H9 (cell line): ENCODE data around the gene SCG2. TPM values are rescaled to one million over a fixed set of nuclear protein-coding genes. Genes with fewer than 3 reads are reported as not detected.

Experiments
- DNase-seq: peaks from one replicate; pipeline ENCODE4 v3.0.0-alpha.2; 2017
- H2AFZ ChIP-seq: one replicate; pipeline ENCODE4 v1.6.1; 2013; ENCODE audit warnings: mild to moderate bottlenecking, low read length, control low read depth, moderate library complexity
- H2AK5ac ChIP-seq: 2 replicates; pipeline ENCODE4 v1.6.1; 2013; ENCODE audit warnings: low read length, control low read depth, mixed read lengths; ENCODE audit not compliant: insufficient read length
- H2BK120ac ChIP-seq: one replicate; pipeline ENCODE4 v1.6.1; 2013; ENCODE audit warnings: low read depth, mild to moderate bottlenecking, low read length, control low read depth, inconsistent platforms; ENCODE audit not compliant: poor library complexity, severe bottlenecking
- H2BK12ac ChIP-seq: 2 replicates; pipeline ENCODE4 v1.6.1; 2013; ENCODE audit warnings: low read length, control low read depth, mixed read lengths, low read depth; ENCODE audit not compliant: insufficient read length
- H2BK15ac ChIP-seq: 2 replicates; pipeline ENCODE4 v1.6.1; 2013; ENCODE audit warnings: low read depth, low read length, control low read depth
- H2BK20ac ChIP-seq: one replicate; pipeline ENCODE4 v1.6.1; 2013; ENCODE audit warnings: low read depth, mild to moderate bottlenecking, low read length, control low read depth, inconsistent platforms; ENCODE audit not compliant: poor library complexity, severe bottlenecking
- H2BK5ac ChIP-seq: 2 replicates; pipeline ENCODE4 v1.6.1; 2013; ENCODE audit warnings: low read length, control low read depth, mixed read lengths; ENCODE audit not compliant: insufficient read length
- H3K14ac ChIP-seq: 2 replicates; pipeline ENCODE4 v1.6.1; 2013; ENCODE audit warnings: low read length, control low read depth; ENCODE audit not compliant: insufficient read depth
- H3K18ac ChIP-seq: 2 replicates; pipeline ENCODE4 v1.6.1; 2013; ENCODE audit warnings: low read depth, mild to moderate bottlenecking, mixed read lengths, low read length, control low read depth; ENCODE audit not compliant: insufficient read length
- H3K23ac ChIP-seq: 2 replicates; pipeline ENCODE4 v1.6.1; 2013; ENCODE audit warnings: low read length, control low read depth, mixed read lengths, low read depth; ENCODE audit not compliant: insufficient read length
- H3K23me2 ChIP-seq: 2 replicates; pipeline ENCODE4 v1.6.1; 2013; ENCODE audit warnings: low read depth, mild to moderate bottlenecking, mixed read lengths, low read length, control low read depth; ENCODE audit not compliant: insufficient read length, poor library complexity, severe bottlenecking
- H3K27ac ChIP-seq: 2 replicates; pipeline ENCODE4 v1.5.1; 2013; ENCODE audit warnings: low read length, control low read depth, mixed read lengths, low read depth; ENCODE audit not compliant: insufficient read length
- H3K27me3 ChIP-seq: 2 replicates; pipeline ENCODE4 v1.6.1; 2013; ENCODE audit warnings: low read length, control low read depth, inconsistent platforms; ENCODE audit not compliant: insufficient read depth
- H3K4ac ChIP-seq: 2 replicates; pipeline ENCODE4 v1.6.1; 2013; ENCODE audit warnings: low read depth, mild to moderate bottlenecking, control low read depth, inconsistent platforms, low read length, moderate library complexity
- H3K4me1 ChIP-seq: 2 replicates; pipeline ENCODE4 v1.6.1; 2013; ENCODE audit warnings: low read length, control low read depth, inconsistent platforms; ENCODE audit not compliant: insufficient read depth
- H3K4me2 ChIP-seq: 2 replicates; pipeline ENCODE4 v1.6.1; 2013; ENCODE audit warnings: low read length, control low read depth, mixed read lengths; ENCODE audit not compliant: insufficient read length, insufficient read depth
- H3K56ac ChIP-seq: 2 replicates; pipeline ENCODE4 v1.6.1; 2013; ENCODE audit warnings: low read depth, mild to moderate bottlenecking, mixed read lengths, low read length, control low read depth; ENCODE audit not compliant: insufficient read length
- H3K79me1 ChIP-seq: 2 replicates; pipeline ENCODE4 v1.6.1; 2013; ENCODE audit warnings: low read depth, mild to moderate bottlenecking, moderate library complexity, low read length, control low read depth, inconsistent platforms; ENCODE audit not compliant: insufficient read depth, poor library complexity, severe bottlenecking
- H3K79me2 ChIP-seq: 2 replicates; pipeline ENCODE4 v1.6.1; 2013; ENCODE audit warnings: low read length, control low read depth, inconsistent platforms; ENCODE audit not compliant: insufficient read depth
- H3K9ac ChIP-seq: 2 replicates; pipeline ENCODE4 v1.6.1; 2013; ENCODE audit warnings: low read length, control low read depth, mixed read lengths; ENCODE audit not compliant: insufficient read length; ENCODE audit errors: extremely low read depth
- H3K9me3 ChIP-seq: one replicate; pipeline ENCODE4 v1.6.1; 2013; ENCODE audit warnings: low read depth, low read length, inconsistent platforms; ENCODE audit not compliant: control insufficient read depth
- H3T11ph ChIP-seq: one replicate; pipeline ENCODE4 v1.6.1; 2013; ENCODE audit warnings: mild to moderate bottlenecking, low read length, control low read depth, inconsistent platforms
- H4K20me1 ChIP-seq: one replicate; pipeline ENCODE4 v1.6.1; 2013; ENCODE audit not compliant: control insufficient read depth, insufficient read length, insufficient read depth
- H4K5ac ChIP-seq: 2 replicates; pipeline ENCODE4 v1.6.1; 2013; ENCODE audit warnings: low read depth, mild to moderate bottlenecking, mixed read lengths, low read length, control low read depth; ENCODE audit not compliant: insufficient read length
- H4K8ac ChIP-seq: replicated peaks from 2 replicates; pipeline ENCODE4 v1.6.1; 2013; ENCODE audit warnings: low read length, control low read depth, mixed read lengths, low read depth; ENCODE audit not compliant: insufficient read length
- H4K91ac ChIP-seq: 2 replicates; pipeline ENCODE4 v1.6.1; 2013; ENCODE audit warnings: low read depth, mild to moderate bottlenecking, moderate library complexity, mixed read lengths, low read length, control low read depth; ENCODE audit not compliant: insufficient read length
- H3K27ac Mint-ChIP-seq, 3 experiments: 2 replicates in 2 of 3; 3 replicates in 1 of 3; pipeline ENCODE4 v1.8.0; 2020 to 2021; ENCODE audit warnings: mixed read lengths in 3 of 3, mild to moderate bottlenecking in 1 of 3, moderate library complexity in 1 of 3
- H3K27me3 Mint-ChIP-seq: 2 replicates; pipeline ENCODE4 v1.8.0; 2021; ENCODE audit warnings: low read depth, mild to moderate bottlenecking, moderate library complexity, mixed read lengths
- H3K36me3 Mint-ChIP-seq, 3 experiments: 2 replicates in 2 of 3; 3 replicates in 1 of 3; pipeline ENCODE4 v1.8.0; 2020 to 2021; ENCODE audit warnings: low read depth in 3 of 3, mixed read lengths in 3 of 3; ENCODE audit not compliant: insufficient read depth in 1 of 3
- H3K4me1 Mint-ChIP-seq, 2 experiments: 2 replicates each; pipeline ENCODE4 v1.8.0; 2020; ENCODE audit warnings: mixed read lengths in 2 of 2
- H3K4me3 Mint-ChIP-seq, 2 experiments: 2 replicates in 1 of 2; 3 replicates in 1 of 2; pipeline ENCODE4 v1.8.0; 2020 to 2021; ENCODE audit warnings: mild to moderate bottlenecking in 2 of 2, mixed read lengths in 2 of 2, moderate library complexity in 1 of 2
- H3K9me3 Mint-ChIP-seq, 2 experiments: 2 replicates in 1 of 2; 3 replicates in 1 of 2; pipeline ENCODE4 v1.8.0; 2020; ENCODE audit warnings: mild to moderate bottlenecking in 2 of 2, mixed read lengths in 2 of 2, moderate library complexity in 1 of 2
- CTCF ChIP-seq: fragments of 200-600 bp; sonication (generic); conservative IDR thresholded peaks from 3 replicates; pipeline ENCODE4 v1.8.0; 2021; ENCODE audit warnings: antibody characterized with exemption, mild to moderate bottlenecking
- WGBS: extraction: QIAGEN DNeasy Blood & Tissue Kit; methylation state at CpG from one replicate; pipeline ENCODE4 v1.1.7; 2013; ENCODE audit warnings: missing lambda C conversion rate, low lambda C conversion rate, mixed read lengths; ENCODE audit not compliant: insufficient read length; ENCODE audit errors: extremely low coverage; 5-methylcytosine and 5-hydroxymethylcytosine counted together
- total RNA-seq: library from RNA; stranded (reverse); gene quantifications from 2 replicates; pipeline ENCODE4 v1.2.1, GENCODE V29; 2021

The SCG2 gene
- total RNA-seq, 1 experiment from 2014 or later, result 4.4 TPM

- H4K20me1 ChIP-seq, result no peaks in the 10 kb centered on the region
- no peaks in the 10 kb centered on the region for H3K79me2 ChIP-seq
- H3K23ac ChIP-seq, result no peak overlapping the region
- no peak overlapping the region for H2BK5ac ChIP-seq
- H3K18ac ChIP-seq, result no peak overlapping the region
- H4K91ac ChIP-seq, result no peak overlapping the region
- H3K27me3 Mint-ChIP-seq, result peaks cover 26% of the 10 kb centered on the region
- H3K4me3 Mint-ChIP-seq, result no peak overlapping the region
- H2AK5ac ChIP-seq, result no peak overlapping the region
- H3K79me1 ChIP-seq, result no peaks in the 10 kb centered on the region
- no peak for TF ChIP-seq CTCF
- H2BK120ac ChIP-seq, result no peak overlapping the region
- H3K4me1 ChIP-seq, result no peaks in the 10 kb centered on the region
- H3K27me3 ChIP-seq, result no peaks in the 10 kb centered on the region
- H3K23me2 ChIP-seq, result no peaks in the 10 kb centered on the region
- no peak overlapping the region for H2BK15ac ChIP-seq
- peaks cover 8 to 16% of the 10 kb centered on the region in 2 experiments for H3K4me1 Mint-ChIP-seq
- WGBS, result no CpG with 5 or more reads among the region's 5 CpGs
- H4K5ac ChIP-seq, result no peak overlapping the region
- H2AFZ ChIP-seq, result no peak overlapping the region
- H3K14ac ChIP-seq, result no peak overlapping the region
- no peak overlapping the region for H3K4me2 ChIP-seq
- no peak overlapping the region for H2BK12ac ChIP-seq
- no peak overlapping the region for H3K27ac ChIP-seq
- no peak for DNase-seq
- H3K27ac Mint-ChIP-seq, result no peak overlapping the region
- no peaks in the 10 kb centered on the region for H3K9me3 ChIP-seq
- no peak overlapping the region for H4K8ac ChIP-seq
- peaks cover 0 to 3% (median 0%) of the 10 kb centered on the region in 3 experiments; a peak in 2 of 7 replicates for H3K36me3 Mint-ChIP-seq
- H3K56ac ChIP-seq, result no peak overlapping the region
- H3K9me3 Mint-ChIP-seq, result no peaks in the 10 kb centered on the region
- no peak overlapping the region for H3K9ac ChIP-seq
- H3T11ph ChIP-seq, result no peak overlapping the region
- no peak overlapping the region for H3K4ac ChIP-seq
- no peak overlapping the region for H2BK20ac ChIP-seq
Observed at GRCh38 chr2:223607476-223607875, 5.3 kb upstream of the SCG2 start.
